Left ventricle myocardium superior (tissue), 1 donor: Measurements from ENCODE around the gene INSR. TPM values are rescaled to one million over a fixed set of nuclear protein-coding genes. Genes with fewer than 3 reads are reported as not detected.
"Not testable (repeated sequence)": the region's sequence is repeated elsewhere in the genome, so short reads cannot be mapped to it uniquely, and the experiment has no call there.

Source experiments
- ATAC-seq: fragments of 200-7000 bp; cut with Tn5 transposase; one replicate; pipeline ENCODE4 v1.9.1; 2020; ENCODE audit warnings: mild to moderate bottlenecking, moderate library complexity
- DNase-seq: peaks from one replicate; pipeline ENCODE4 v3.0.0-alpha.2; 2020
- intact Hi-C: fragments of 100-400 bp; cut with micrococcal nuclease; formaldehyde crosslinking; loops from one replicate; pipeline ENCODE4 v1.11.0; 2022
- long read RNA-seq: library from polyadenylated mRNA; unstranded; transcript quantifications from one replicate; pipeline ENCODE4 v2.0.0, GENCODE V29; 2021
- total RNA-seq: library from RNA; stranded (reverse); fragmentation: NEBNext Ultra II Directional; extraction: Animal tissue kit (Norgen Biotek cat#: 25700); gene quantifications from one replicate; pipeline ENCODE4 v1.2.1, GENCODE V29; 2021
- donor health status: DM: no; HTN: yes; CAD: no; lungs with severe emphysema.

Gene INSR
- 62.6 TPM for total RNA-seq
- long read RNA-seq, full-length matches to known transcripts: 3 of 66 reads
- long read RNA-seq, partial matches to known transcripts: 41 of 66 reads
- long read RNA-seq, other reads (novel, unspliced or antisense): 22 of 66 reads

- DNase-seq: peak; percentile 93
- intact Hi-C loops: loop anchor here (5.0 kb wide), 1 partner anchor 92 kb away; no protein-coding TSS in a partner anchor
- ATAC-seq: peak; percentile 95
Observed at GRCh38 chr19:7293762-7294557, at the start of gene INSR. TSS of gene INSR (minus strand) at chr19:7294414. CDS start at chr19:7293891, 523 bp downstream.

- intact Hi-C loops: loop anchor here (5.0 kb wide), 1 partner anchor 240 kb away; no protein-coding TSS in a partner anchor
Observed at GRCh38 chr19:7342143-7342542, 47.9 kb upstream of the INSR start.

GRCh38 chr19:7340959-7341837 lies 47.0 kb upstream of the INSR start:
- intact Hi-C loops: loop anchor here (5.0 kb wide), 1 partner anchor 239 kb away; no protein-coding TSS in a partner anchor
- DNase-seq: peak; percentile 88
- peak; percentile 42 for ATAC-seq

More at GRCh38 chr19:7342143-7342542, 47.9 kb upstream of the INSR start:
- ATAC-seq: no peak
- DNase-seq: no peak

- DNase-seq (peak; percentile 41), ATAC-seq (peak; percentile 50)
- intact Hi-C loops: no loop called here
Observed at GRCh38 chr19:7337380-7338194, 43.4 kb upstream of the INSR start.

- DNase-seq: no peak
- ATAC-seq: no peak
- intact Hi-C loops: no loop called here
Observed at GRCh38 chr19:7336321-7336973, 42.2 kb upstream of the INSR start.

GRCh38 chr19:7333198-7334118 lies 39.2 kb upstream of the INSR start:
- no peak for DNase-seq
- intact Hi-C loops: no loop called here
- ATAC-seq: peak; percentile 67

- intact Hi-C loops: no loop called here
- DNase-seq (no peak), ATAC-seq (no peak)
Observed at GRCh38 chr19:7331446-7331845, 37.2 kb upstream of the INSR start.

- intact Hi-C loops: no loop called here
- ATAC-seq: no peak
- DNase-seq: no peak
Observed at GRCh38 chr19:7328647-7329046, 34.4 kb upstream of the INSR start.

- intact Hi-C loops: no loop called here
- ATAC-seq: no peak
- no peak for DNase-seq
Observed at GRCh38 chr19:7327802-7328201, 33.6 kb upstream of the INSR start.

GRCh38 chr19:7326105-7326877 lies 32.1 kb upstream of the INSR start:
- DNase-seq (no peak), ATAC-seq (no peak)
- intact Hi-C loops: no loop called here

GRCh38 chr19:7318176-7318575 lies 24.0 kb upstream of the INSR start:
- intact Hi-C loops: no loop called here
- DNase-seq (no peak), ATAC-seq (no peak)

GRCh38 chr19:7312816-7313215 lies 18.6 kb upstream of the INSR start:
- ATAC-seq: no peak
- no peak for DNase-seq
- intact Hi-C loops: no loop called here

GRCh38 chr19:7311911-7312310 lies 17.7 kb upstream of the INSR start:
- DNase-seq (no peak), ATAC-seq (no peak)
- intact Hi-C loops: no loop called here

- intact Hi-C loops, ATAC-seq, DNase-seq: not testable (repeated sequence)
Observed at GRCh38 chr19:7308327-7308726, 14.1 kb upstream of the INSR start.

GRCh38 chr19:7307590-7308218 lies 13.5 kb upstream of the INSR start:
- no peak for ATAC-seq
- intact Hi-C loops: no loop called here

GRCh38 chr19:7304200-7304599 lies 10.0 kb upstream of the INSR start:
- DNase-seq (no peak), ATAC-seq (no peak)
- intact Hi-C loops: no loop called here

More at GRCh38 chr19:7307590-7308218, 13.5 kb upstream of the INSR start:
- DNase-seq: no peak
